ENCODE data around the gene MICU1. TPM values are rescaled to one million over a fixed set of nuclear protein-coding genes. Genes with fewer than 3 reads are reported as not detected.

Gene MICU1
- total and polyA plus RNA-seq, 2 of the 13 experiments (the other 11 are each of a cell fraction or from before 2014, with no cell fraction given): 32.5 to 56.1 TPM

GRCh38 chr10:72625608-72626443 is at the start of gene MICU1 (continued):
- no peak for TF ChIP-seq ZNF670 (CRISPR knock-in tag; IDR thresholded peaks at IDR 0.05; ENCODE audit: borderline replicate concordance)
- no peak; the same call in 1 of the 2 replicates for TF ChIP-seq NR2C2 (CRISPR knock-in tag; IDR thresholded peaks at IDR 0.05; ENCODE audit: borderline replicate concordance)
- peak; percentile 82 for TF ChIP-seq ZNF275 (CRISPR knock-in tag; IDR thresholded peaks at IDR 0.05; ENCODE audit: borderline replicate concordance)
- no peak for TF ChIP-seq SMARCE1 (IDR thresholded peaks at IDR 0.05; ENCODE audit: borderline replicate concordance)
- TF ChIP-seq ZNF768 (CRISPR knock-in tag; IDR thresholded peaks at IDR 0.05): no peak
- TF ChIP-seq ZKSCAN8 (CRISPR knock-in tag; IDR thresholded peaks at IDR 0.05; ENCODE audit: borderline replicate concordance): no peak
- no peak for TF ChIP-seq NPAS2 (CRISPR knock-in tag; IDR thresholded peaks at IDR 0.05; ENCODE audit: borderline replicate concordance)
- TF ChIP-seq ZNF17 (CRISPR knock-in tag; IDR thresholded peaks at IDR 0.05): no peak
- TF ChIP-seq, protein P1, sequence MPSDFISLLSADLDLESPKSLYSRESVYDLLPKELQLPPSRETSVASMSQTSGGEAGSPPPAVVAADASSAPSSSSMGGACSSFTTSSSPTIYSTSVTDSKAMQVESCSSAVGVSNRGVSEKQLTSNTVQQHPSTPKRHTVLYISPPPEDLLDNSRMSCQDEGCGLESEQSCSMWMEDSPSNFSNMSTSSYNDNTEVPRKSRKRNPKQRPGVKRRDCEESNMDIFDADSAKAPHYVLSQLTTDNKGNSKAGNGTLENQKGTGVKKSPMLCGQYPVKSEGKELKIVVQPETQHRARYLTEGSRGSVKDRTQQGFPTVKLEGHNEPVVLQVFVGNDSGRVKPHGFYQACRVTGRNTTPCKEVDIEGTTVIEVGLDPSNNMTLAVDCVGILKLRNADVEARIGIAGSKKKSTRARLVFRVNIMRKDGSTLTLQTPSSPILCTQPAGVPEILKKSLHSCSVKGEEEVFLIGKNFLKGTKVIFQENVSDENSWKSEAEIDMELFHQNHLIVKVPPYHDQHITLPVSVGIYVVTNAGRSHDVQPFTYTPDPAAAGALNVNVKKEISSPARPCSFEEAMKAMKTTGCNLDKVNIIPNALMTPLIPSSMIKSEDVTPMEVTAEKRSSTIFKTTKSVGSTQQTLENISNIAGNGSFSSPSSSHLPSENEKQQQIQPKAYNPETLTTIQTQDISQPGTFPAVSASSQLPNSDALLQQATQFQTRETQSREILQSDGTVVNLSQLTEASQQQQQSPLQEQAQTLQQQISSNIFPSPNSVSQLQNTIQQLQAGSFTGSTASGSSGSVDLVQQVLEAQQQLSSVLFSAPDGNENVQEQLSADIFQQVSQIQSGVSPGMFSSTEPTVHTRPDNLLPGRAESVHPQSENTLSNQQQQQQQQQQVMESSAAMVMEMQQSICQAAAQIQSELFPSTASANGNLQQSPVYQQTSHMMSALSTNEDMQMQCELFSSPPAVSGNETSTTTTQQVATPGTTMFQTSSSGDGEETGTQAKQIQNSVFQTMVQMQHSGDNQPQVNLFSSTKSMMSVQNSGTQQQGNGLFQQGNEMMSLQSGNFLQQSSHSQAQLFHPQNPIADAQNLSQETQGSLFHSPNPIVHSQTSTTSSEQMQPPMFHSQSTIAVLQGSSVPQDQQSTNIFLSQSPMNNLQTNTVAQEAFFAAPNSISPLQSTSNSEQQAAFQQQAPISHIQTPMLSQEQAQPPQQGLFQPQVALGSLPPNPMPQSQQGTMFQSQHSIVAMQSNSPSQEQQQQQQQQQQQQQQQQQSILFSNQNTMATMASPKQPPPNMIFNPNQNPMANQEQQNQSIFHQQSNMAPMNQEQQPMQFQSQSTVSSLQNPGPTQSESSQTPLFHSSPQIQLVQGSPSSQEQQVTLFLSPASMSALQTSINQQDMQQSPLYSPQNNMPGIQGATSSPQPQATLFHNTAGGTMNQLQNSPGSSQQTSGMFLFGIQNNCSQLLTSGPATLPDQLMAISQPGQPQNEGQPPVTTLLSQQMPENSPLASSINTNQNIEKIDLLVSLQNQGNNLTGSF (CRISPR knock-in tag; IDR thresholded peaks at IDR 0.05): no peak
- TF ChIP-seq, protein P2, sequence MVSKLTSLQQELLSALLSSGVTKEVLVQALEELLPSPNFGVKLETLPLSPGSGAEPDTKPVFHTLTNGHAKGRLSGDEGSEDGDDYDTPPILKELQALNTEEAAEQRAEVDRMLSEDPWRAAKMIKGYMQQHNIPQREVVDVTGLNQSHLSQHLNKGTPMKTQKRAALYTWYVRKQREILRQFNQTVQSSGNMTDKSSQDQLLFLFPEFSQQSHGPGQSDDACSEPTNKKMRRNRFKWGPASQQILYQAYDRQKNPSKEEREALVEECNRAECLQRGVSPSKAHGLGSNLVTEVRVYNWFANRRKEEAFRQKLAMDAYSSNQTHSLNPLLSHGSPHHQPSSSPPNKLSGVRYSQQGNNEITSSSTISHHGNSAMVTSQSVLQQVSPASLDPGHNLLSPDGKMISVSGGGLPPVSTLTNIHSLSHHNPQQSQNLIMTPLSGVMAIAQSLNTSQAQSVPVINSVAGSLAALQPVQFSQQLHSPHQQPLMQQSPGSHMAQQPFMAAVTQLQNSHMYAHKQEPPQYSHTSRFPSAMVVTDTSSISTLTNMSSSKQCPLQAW (CRISPR knock-in tag; IDR thresholded peaks at IDR 0.05): 0 out of 2 replicates have a peak, but pooled peaks have one; percentile 47
- no peak for TF ChIP-seq TEAD2 (CRISPR knock-in tag; IDR thresholded peaks at IDR 0.05)
- no peak for TF ChIP-seq MAFK (conservative IDR thresholded peaks at IDR 0.05 in 1 of 2, IDR thresholded peaks at IDR 0.05 in 1 of 2; ENCODE audit: low read length in 2 of 2)
- no peak for TF ChIP-seq ZNF296 (CRISPR knock-in tag; conservative IDR thresholded peaks at IDR 0.05)
- no peak for TF ChIP-seq ZNF780A (CRISPR knock-in tag; IDR thresholded peaks at IDR 0.05)
- TF ChIP-seq RORA (CRISPR knock-in tag; IDR thresholded peaks at IDR 0.05): no peak
- no peak for TF ChIP-seq ZFP62 (CRISPR knock-in tag; IDR thresholded peaks at IDR 0.05)
- TF ChIP-seq GTF3A (CRISPR knock-in tag; conservative IDR thresholded peaks at IDR 0.05): no peak
- no peak for TF ChIP-seq ZNF709 (CRISPR knock-in tag; IDR thresholded peaks at IDR 0.05)
- peak; percentile 77; the same call in 1 of the 2 replicates for TF ChIP-seq HOMEZ (CRISPR knock-in tag; IDR thresholded peaks at IDR 0.05; ENCODE audit: low read depth)
- peak; percentile 54; the same call in 1 of the 2 replicates for TF ChIP-seq ZNF335 (CRISPR knock-in tag; IDR thresholded peaks at IDR 0.05)

Measured in HepG2 (cell line).